ENCODE results near the gene ALCAM. TPM values are rescaled to one million over a fixed set of nuclear protein-coding genes. Genes with fewer than 3 reads are reported as not detected.

Gene ALCAM
- total and polyA plus RNA-seq, 2 of the 8 experiments (the other 6 are each of a cell fraction or from before 2014, with no cell fraction given), result 10.8 to 33.0 TPM

DNA sequence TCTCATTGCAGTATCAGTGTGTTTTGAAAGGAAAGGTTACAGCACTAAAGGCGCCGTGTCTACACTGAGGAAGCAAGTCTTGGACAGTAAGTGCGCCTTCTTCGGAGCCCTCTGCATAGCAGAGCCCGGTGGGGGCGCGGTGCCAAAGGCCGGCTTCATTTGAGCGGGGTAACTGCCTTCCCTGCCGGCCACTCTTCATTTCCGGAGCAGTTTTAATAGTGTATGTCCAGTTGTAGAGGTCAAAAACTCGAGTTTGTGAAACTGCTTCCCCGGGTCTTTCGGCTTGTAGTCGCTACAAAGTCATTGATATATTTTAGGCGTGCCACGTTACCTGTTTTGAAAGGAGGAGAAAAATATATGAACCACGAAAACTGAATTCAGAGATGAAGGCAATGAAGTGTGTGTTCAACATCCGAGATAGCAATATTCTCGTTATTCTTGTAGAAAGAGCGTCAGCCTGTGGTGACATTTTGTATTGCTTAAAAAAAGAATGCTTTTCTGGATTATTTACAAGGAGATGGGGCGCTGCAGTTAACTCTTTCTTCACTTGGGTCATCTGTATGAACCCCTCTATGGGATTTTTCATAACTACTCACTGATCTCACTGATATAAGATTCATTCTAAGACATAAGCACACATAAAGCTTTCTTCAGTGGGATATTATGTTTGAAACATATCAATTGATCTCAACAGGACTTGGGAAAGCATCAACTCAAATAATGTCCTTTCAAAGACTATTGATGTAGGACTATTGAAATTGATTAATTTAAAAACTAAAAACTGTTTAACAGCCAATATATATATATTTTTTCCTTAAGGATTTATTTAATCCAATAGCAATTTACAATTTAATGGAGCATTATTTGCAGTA is 3.0 kb downstream of the ALCAM start (continued):
- TF ChIP-seq, protein P1, sequence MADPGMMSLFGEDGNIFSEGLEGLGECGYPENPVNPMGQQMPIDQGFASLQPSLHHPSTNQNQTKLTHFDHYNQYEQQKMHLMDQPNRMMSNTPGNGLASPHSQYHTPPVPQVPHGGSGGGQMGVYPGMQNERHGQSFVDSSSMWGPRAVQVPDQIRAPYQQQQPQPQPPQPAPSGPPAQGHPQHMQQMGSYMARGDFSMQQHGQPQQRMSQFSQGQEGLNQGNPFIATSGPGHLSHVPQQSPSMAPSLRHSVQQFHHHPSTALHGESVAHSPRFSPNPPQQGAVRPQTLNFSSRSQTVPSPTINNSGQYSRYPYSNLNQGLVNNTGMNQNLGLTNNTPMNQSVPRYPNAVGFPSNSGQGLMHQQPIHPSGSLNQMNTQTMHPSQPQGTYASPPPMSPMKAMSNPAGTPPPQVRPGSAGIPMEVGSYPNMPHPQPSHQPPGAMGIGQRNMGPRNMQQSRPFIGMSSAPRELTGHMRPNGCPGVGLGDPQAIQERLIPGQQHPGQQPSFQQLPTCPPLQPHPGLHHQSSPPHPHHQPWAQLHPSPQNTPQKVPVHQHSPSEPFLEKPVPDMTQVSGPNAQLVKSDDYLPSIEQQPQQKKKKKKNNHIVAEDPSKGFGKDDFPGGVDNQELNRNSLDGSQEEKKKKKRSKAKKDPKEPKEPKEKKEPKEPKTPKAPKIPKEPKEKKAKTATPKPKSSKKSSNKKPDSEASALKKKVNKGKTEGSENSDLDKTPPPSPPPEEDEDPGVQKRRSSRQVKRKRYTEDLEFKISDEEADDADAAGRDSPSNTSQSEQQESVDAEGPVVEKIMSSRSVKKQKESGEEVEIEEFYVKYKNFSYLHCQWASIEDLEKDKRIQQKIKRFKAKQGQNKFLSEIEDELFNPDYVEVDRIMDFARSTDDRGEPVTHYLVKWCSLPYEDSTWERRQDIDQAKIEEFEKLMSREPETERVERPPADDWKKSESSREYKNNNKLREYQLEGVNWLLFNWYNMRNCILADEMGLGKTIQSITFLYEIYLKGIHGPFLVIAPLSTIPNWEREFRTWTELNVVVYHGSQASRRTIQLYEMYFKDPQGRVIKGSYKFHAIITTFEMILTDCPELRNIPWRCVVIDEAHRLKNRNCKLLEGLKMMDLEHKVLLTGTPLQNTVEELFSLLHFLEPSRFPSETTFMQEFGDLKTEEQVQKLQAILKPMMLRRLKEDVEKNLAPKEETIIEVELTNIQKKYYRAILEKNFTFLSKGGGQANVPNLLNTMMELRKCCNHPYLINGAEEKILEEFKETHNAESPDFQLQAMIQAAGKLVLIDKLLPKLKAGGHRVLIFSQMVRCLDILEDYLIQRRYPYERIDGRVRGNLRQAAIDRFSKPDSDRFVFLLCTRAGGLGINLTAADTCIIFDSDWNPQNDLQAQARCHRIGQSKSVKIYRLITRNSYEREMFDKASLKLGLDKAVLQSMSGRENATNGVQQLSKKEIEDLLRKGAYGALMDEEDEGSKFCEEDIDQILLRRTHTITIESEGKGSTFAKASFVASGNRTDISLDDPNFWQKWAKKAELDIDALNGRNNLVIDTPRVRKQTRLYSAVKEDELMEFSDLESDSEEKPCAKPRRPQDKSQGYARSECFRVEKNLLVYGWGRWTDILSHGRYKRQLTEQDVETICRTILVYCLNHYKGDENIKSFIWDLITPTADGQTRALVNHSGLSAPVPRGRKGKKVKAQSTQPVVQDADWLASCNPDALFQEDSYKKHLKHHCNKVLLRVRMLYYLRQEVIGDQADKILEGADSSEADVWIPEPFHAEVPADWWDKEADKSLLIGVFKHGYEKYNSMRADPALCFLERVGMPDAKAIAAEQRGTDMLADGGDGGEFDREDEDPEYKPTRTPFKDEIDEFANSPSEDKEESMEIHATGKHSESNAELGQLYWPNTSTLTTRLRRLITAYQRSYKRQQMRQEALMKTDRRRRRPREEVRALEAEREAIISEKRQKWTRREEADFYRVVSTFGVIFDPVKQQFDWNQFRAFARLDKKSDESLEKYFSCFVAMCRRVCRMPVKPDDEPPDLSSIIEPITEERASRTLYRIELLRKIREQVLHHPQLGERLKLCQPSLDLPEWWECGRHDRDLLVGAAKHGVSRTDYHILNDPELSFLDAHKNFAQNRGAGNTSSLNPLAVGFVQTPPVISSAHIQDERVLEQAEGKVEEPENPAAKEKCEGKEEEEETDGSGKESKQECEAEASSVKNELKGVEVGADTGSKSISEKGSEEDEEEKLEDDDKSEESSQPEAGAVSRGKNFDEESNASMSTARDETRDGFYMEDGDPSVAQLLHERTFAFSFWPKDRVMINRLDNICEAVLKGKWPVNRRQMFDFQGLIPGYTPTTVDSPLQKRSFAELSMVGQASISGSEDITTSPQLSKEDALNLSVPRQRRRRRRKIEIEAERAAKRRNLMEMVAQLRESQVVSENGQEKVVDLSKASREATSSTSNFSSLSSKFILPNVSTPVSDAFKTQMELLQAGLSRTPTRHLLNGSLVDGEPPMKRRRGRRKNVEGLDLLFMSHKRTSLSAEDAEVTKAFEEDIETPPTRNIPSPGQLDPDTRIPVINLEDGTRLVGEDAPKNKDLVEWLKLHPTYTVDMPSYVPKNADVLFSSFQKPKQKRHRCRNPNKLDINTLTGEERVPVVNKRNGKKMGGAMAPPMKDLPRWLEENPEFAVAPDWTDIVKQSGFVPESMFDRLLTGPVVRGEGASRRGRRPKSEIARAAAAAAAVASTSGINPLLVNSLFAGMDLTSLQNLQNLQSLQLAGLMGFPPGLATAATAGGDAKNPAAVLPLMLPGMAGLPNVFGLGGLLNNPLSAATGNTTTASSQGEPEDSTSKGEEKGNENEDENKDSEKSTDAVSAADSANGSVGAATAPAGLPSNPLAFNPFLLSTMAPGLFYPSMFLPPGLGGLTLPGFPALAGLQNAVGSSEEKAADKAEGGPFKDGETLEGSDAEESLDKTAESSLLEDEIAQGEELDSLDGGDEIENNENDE (IDR thresholded peaks at IDR 0.05; ENCODE audit: insufficient replicate concordance, low read length), result no peak
- TF ChIP-seq GTF2F1 (IDR thresholded peaks at IDR 0.05; ENCODE audit: borderline replicate concordance, low read depth, low read length), result no peak

All from H1 (cell line).